H54 (cell line): ENCODE measurements around the gene IL3.
"Not testable (repeated sequence)": the region's sequence is repeated elsewhere in the genome, so short reads cannot be mapped to it uniquely, and the experiment has no call there.

Experiments
- DNase-seq: peaks from one replicate; pipeline ENCODE4 v3.0.0; 2011; ENCODE audit warnings: low spot score, mixed read lengths; ENCODE audit not compliant: insufficient read length
- FAIRE-seq: peaks from 3 replicates; lab custom pipeline; 2011; peaks lifted over from hg19 to GRCh38; lab: Jason Lieb, UNC
- POLR2A ChIP-seq: IDR thresholded peaks from 2 replicates; pipeline ENCODE4 v1.6.1; 2011; ENCODE audit warnings: low read depth, mild to moderate bottlenecking, low read length

IL3 gene

DNA sequence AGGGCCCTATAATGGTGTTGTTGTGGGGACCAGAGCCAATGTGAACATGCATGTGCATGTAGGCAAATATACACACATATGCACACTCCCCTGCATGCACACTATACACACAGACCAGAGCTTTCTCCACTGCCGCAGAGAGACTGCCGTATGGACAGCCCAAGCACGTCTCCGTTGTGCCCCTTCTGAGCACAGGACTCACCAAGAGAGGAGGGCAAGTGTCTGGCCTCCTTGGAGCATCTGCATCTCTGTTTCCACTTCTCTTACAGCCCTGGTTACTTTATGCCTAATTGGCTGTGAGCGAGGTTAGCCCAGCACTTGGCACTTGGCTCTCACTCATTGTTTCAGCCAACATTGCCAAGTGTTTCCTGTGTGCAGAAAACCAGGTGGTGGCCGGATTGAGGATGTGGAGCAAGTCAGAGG is 43.5 kb downstream of the IL3 start:
- FAIRE-seq (no peak), DNase-seq (no peak)
- TF ChIP-seq POLR2A, result no peak

DNA sequence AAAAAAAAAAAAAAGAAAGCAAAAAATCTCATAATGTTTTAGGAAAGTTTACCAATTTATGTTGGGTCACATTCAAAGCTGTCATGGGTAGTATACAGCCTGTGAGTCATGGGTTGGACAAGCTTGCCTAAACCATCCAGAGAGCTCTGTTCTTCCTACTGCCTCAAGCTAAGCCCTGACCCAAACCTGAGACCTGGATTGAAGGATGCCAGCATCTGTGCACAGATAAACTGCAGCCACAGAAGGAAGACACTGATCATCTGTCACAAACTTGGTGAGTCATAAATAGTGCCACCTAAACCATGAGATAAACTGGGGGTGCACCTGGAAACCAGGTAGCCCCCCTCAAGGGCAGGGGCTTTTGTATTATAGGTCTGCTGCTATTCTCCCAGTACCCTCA is 44.1 kb downstream of the IL3 start:
- no peak for TF ChIP-seq POLR2A
- FAIRE-seq, result no peak
- no peak for DNase-seq

DNA sequence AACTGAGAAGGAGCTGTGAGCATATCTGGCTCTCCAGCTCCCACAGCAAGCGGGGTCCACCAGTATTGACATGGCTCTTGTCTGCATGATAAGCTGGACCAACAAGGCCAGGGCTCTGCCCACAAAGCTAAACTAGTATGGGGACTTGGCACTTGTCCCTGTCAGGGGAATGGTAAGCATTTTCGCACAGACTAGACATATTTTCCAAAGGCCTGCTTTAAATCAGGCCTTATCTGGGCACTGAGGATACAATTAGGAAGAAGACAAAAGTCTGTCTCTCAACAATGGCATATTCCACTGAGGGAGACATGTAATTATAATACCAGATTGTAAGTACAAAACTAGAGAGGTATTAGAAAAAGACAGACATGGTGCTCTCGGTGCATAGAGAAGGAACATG is 45.2 kb downstream of the IL3 start:
- no peak for TF ChIP-seq POLR2A
- DNase-seq, result no peak
- no peak for FAIRE-seq

DNA sequence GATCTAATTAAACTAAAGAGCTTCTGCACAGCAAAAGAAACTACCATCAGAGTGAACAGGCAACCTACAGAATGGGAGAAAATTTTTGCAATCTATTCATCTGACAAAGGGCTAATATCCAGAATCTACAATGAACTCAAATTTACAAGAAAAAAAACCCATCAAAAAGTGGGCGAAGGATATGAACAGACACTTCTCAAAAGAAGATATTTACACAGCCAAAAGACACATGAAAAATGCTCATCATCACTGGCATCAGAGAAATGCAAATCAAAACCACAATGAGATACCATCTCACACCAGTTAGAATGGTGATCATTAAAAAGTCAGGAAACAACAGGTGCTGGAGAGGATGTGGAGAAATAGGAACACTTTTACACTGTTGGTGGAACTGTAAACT is 48.0 kb downstream of the IL3 start:
- not testable (repeated sequence) for DNase-seq, FAIRE-seq

DNA sequence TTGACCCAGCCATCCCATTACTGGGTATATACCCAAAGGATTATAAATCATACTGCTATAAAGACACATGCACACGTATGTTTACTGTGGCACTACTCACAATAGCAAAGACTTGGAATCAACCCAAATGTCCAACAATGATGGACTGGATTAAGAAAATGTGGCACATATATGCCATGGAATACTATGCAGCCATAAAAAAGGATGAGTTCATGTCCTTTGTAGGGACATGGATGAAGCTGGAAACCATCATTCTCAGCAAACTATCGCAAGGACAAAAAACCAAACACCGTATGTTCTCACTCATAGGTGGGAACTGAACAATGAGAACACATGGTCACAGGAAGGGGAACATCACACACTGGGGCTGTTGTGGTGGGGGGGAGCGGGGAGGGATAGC is 48.5 kb downstream of the IL3 start:
- not testable (repeated sequence) for DNase-seq, FAIRE-seq

DNA sequence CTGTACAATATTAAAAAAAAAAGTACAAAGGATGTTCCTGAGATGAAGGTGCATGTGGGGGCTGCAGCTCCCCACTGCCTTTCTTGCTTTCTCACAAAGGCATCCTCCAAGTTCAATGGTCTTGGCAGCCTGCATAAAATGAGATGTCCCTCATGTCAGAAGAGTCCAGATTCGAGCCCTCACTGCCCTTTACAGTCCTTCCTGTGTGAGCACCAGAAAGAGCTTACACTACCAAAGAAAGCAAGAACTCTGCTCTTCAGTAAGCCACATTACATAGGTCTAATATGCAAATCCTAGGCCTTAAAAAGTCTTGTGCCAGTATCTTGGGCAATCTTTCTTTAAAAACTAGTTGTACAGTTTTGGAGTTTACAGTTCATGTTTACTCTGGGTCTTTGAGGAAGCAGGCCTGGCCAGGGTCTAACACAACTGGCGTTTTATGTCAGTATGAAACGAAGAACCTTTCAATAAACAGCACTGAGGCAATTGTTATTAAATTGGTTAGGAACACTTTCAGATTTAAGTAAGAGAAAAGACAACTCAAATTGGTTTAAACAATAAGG is 49.1 kb downstream of the IL3 start:
- FAIRE-seq (no peak), DNase-seq (no peak)
- no peak for TF ChIP-seq POLR2A

DNA sequence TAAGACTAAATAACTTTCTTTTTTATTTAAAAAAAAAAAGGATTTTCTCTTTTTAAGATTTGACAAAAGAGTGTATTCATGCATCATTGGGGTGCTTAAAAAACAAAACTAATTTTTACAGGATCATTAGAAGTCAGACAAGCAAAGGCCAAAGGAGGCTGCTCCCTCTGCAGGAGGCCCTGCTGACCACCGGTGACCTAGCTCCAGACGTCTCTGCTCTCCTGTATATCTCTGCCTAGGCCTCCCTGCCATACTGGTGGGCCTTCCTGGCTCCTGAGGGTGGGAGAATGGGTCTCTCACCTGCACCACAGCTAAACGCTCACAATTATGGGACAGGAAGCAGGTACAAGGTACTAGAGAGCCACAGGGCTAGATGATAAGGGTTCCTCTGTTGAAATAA is 49.7 kb downstream of the IL3 start:
- no peak for FAIRE-seq
- TF ChIP-seq POLR2A, result no peak
- no peak for DNase-seq

DNA sequence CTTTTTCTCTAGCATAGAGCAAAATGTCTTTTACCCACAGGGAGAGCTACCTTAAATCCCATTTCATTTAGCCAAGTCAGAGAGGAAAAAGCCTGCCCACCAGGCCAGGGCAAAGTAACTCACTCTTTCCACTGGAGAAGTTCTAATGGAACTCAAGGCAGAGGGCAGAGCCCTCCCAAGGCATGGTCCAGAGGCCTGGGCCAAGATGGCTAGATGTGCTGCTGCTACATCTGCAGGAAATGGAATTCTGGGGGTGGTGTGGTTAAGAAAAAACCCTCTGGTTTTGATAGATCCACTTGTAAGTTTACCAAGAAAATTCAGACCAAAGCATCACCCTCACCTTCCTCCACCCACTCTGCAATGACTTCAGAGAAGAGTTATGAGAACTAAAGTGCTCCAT is 50.5 kb downstream of the IL3 start:
- no peak for DNase-seq
- no peak for TF ChIP-seq POLR2A
- FAIRE-seq, result no peak

DNA sequence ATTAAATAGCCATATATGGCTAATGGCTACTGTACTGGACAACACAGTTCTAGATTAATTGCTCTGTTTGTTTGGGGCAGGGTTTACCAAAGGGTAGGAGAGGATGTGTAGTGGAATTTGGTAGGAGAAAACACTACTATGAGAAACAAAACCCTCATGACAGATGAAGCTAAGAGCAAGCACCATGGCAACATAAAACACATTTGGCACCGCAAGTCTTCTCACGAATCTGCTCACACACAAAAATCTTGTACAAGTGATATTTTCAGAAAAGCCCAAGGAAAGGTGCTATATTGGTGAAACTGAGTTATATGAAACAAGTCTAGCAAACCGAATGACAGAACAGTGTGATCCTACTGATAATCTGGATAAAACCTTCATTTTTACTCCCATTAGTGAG is 51.7 kb downstream of the IL3 start:
- no peak for FAIRE-seq
- no peak for DNase-seq
- no peak for TF ChIP-seq POLR2A
